NAMALWA (cell line): ENCODE data around the gene COL11A1.
"Not testable (repeated sequence)": the region's sequence is repeated elsewhere in the genome, so short reads cannot be mapped to it uniquely, and the experiment has no call there.

Source experiments
- DNase-seq: peaks from one replicate; pipeline ENCODE4 v3.0.0-alpha.2; 2015; ENCODE audit warnings: low spot score

The COL11A1 gene

DNA sequence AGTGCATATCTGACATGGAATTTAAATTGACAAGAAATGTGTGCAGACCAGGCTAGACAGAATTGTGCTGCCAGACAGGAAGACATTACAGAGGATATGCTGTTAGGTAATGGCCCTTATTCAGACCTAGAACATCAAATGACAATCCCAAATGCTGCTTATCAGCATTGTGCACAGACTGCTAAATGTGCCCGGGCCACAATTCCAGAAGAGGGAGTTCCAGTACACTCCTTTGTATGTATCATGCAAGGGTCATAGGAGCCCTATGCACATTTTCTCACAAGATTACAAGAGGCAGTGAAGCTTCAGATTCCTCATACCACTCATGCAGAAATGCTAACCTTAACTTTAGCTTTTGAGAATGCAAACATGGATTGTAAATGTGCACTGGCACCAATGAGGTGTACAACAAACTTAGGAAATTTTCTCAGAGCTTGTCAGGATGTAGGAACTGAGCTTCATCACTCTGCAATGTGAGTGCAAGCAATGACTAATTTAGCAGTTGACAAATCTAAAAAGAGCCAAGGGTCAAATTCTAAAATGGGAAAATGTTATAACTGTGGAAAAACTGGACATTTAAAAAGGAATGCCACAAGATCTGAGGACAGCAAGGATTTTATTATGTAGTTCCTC lies 273.5 kb downstream of the COL11A1 start:
- no peak for DNase-seq

DNA sequence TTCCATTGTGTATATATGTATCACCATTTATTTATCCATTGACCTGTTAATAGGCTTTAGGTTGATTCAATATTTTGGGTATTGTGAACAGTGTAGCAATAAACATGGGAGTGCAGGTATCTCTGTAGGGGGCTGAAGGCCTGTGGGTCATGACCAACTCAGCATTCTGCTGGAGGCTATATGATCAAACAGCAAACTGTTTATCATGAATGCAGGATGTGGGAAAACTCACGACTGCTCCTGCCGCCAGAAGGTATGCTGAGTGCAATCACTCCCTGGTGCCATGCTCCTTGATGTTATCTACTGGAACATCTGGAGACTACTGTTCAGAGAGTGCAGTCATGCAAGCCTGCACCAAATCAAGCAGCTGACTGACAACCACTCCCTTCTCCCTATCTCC lies 275.2 kb downstream of the COL11A1 start:
- no peak for DNase-seq

DNA sequence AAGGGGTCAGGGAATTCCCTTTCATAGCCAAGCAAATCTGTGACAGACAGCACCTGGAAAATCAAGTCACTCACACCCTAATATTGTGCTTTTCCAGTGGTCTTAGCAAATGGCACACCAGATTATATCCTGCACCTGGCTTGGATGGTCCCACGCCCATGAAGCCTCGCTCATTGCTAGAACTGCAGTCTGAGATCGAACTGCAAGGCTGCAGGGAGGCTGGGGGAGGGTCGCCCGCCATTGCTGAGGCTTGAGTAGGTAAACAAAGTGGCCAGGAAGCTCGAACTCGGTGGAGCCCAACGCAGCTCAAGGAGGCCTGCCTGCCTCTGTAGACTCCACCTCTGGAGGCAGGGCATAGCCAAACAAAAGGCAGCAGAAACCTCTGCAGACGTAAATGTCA lies 281.6 kb downstream of the COL11A1 start:
- DNase-seq = not testable (repeated sequence)
